DMS 273 treated with DMSO at 0.1 percent for 48 hours (cell line): Measurements from ENCODE around the gene ARL6.
A peak's percentile ranks its signal among the peaks of the same experiment; 100 is the strongest.
"Not testable (repeated sequence)": the region's sequence is repeated elsewhere in the genome, so short reads cannot be mapped to it uniquely, and the experiment has no call there.

Experiments
- DNase-seq: peaks from one replicate; lab custom pipeline; 2025; lab: John Stamatoyannopoulos, UW

The ARL6 gene

GRCh38 chr3:97821774-97822358 is 57.3 kb downstream of the ARL6 start, which contains the start of gene CRYBG3:
Gene CRYBG3 (plus strand): TSS chr3:97822011. CDS start chr3:97822207, 196 bp downstream.
- peak; percentile 85 for DNase-seq

- peak; percentile 32 for DNase-seq
These were observed 57.8 kb downstream of the ARL6 start for GRCh38 chr3:97822359-97822775.

GRCh38 chr3:97823046-97824004 is 58.8 kb downstream of the ARL6 start:
- peak; percentile 42 for DNase-seq

GRCh38 chr3:97825101-97825500 is 60.5 kb downstream of the ARL6 start:
- DNase-seq: no peak

GRCh38 chr3:97827741-97828471 is 63.3 kb downstream of the ARL6 start:
- no peak for DNase-seq

GRCh38 chr3:97829198-97829597 is 64.6 kb downstream of the ARL6 start:
- DNase-seq: no peak

GRCh38 chr3:97830638-97831037 is 66.1 kb downstream of the ARL6 start:
- no peak for DNase-seq

GRCh38 chr3:97831140-97831539 is 66.6 kb downstream of the ARL6 start:
- no peak for DNase-seq

GRCh38 chr3:97833184-97833583 is 68.6 kb downstream of the ARL6 start:
- DNase-seq: not testable (repeated sequence)

GRCh38 chr3:97835761-97836160 is 71.2 kb downstream of the ARL6 start:
- DNase-seq: no peak

- no peak for DNase-seq
These were observed 73.8 kb downstream of the ARL6 start for GRCh38 chr3:97838393-97838792.

GRCh38 chr3:97839944-97840343 is 75.4 kb downstream of the ARL6 start:
- no peak for DNase-seq

GRCh38 chr3:97841304-97841703 is 76.7 kb downstream of the ARL6 start:
- DNase-seq: no peak

GRCh38 chr3:97841956-97842355 is 77.4 kb downstream of the ARL6 start:
- DNase-seq: no peak

GRCh38 chr3:97848779-97849178 is 84.2 kb downstream of the ARL6 start:
- no peak for DNase-seq
